Stimulated activated CD8-positive, alpha-beta memory T cell treated with anti-CD3 and anti-CD28 coated beads, Interleukin-12 subunit alpha, Interleukin-12 subunit beta, amount 100 ng/mL, for 4 hours (primary cell): ENCODE data around the gene EIF4E1B.
A peak's percentile ranks its signal among the peaks of the same experiment; 100 is the strongest.
"Not testable (repeated sequence)": the region's sequence is repeated elsewhere in the genome, so short reads cannot be mapped to it uniquely, and the experiment has no call there.

ENCODE experiments used
- DNase-seq: peaks from one replicate; pipeline ENCODE4 v3.0.0-alpha.2; 2020; ENCODE audit warnings: low read depth

EIF4E1B gene

GRCh38 chr5:176629853-176630680 lies at the start of gene EIF4E1B, which contains the start of gene SNCB:
Gene EIF4E1B, plus strand, starts transcription at chr5:176630675. Its CDS starts 12,113 bp downstream, at chr5:176642788.
Gene SNCB, minus strand, starts transcription at chr5:176630534. Its CDS starts 880 bp downstream, at chr5:176629654.
- DNase-seq, result peak; percentile 41

GRCh38 chr5:176581361-176581760 lies 49.1 kb upstream of the EIF4E1B start:
- no peak for DNase-seq

- DNase-seq, result no peak
Measured at GRCh38 chr5:176583076-176583475, 47.4 kb upstream of the EIF4E1B start.

- DNase-seq, result no peak
Measured at GRCh38 chr5:176587398-176587797, 43.1 kb upstream of the EIF4E1B start.

GRCh38 chr5:176588297-176588696 lies 42.2 kb upstream of the EIF4E1B start:
- no peak for DNase-seq

GRCh38 chr5:176589039-176589769 lies 41.3 kb upstream of the EIF4E1B start:
- DNase-seq, result no peak

GRCh38 chr5:176590035-176590717 lies 40.3 kb upstream of the EIF4E1B start:
- DNase-seq, result no peak

- not testable (repeated sequence) for DNase-seq
Measured at GRCh38 chr5:176591667-176592066, 38.8 kb upstream of the EIF4E1B start.

GRCh38 chr5:176592573-176592972 lies 37.9 kb upstream of the EIF4E1B start:
- DNase-seq, result no peak

- DNase-seq, result no peak
Measured at GRCh38 chr5:176593273-176593869, 37.1 kb upstream of the EIF4E1B start.

- DNase-seq, result no peak
Measured at GRCh38 chr5:176594554-176594953, 35.9 kb upstream of the EIF4E1B start.

GRCh38 chr5:176595386-176595943 lies 35.0 kb upstream of the EIF4E1B start:
- no peak for DNase-seq

- DNase-seq, result no peak
Measured at GRCh38 chr5:176596069-176596644, 34.3 kb upstream of the EIF4E1B start.

- peak; percentile 60 for DNase-seq
Measured at GRCh38 chr5:176596689-176597416, 33.6 kb upstream of the EIF4E1B start.

- no peak for DNase-seq
Measured at GRCh38 chr5:176597417-176598389, 32.8 kb upstream of the EIF4E1B start.

- DNase-seq, result not testable (repeated sequence)
Measured at GRCh38 chr5:176599749-176600430, 30.6 kb upstream of the EIF4E1B start.

GRCh38 chr5:176601901-176602482 lies 28.5 kb upstream of the EIF4E1B start:
- DNase-seq, result no peak

- no peak for DNase-seq
Measured at GRCh38 chr5:176603091-176603490, 27.4 kb upstream of the EIF4E1B start.
